Endothelial cell of umbilical vein (primary cell): ENCODE data around the gene ADCY7.

Experiments used
- EZH2 ChIP-seq: IDR thresholded peaks from 2 replicates; pipeline ENCODE4 v1.6.1; 2012; ENCODE audit warnings: borderline replicate concordance, low read depth, mild to moderate bottlenecking, moderate library complexity, low read length, inconsistent platforms; ENCODE audit not compliant: severe bottlenecking
- FOS ChIP-seq: IDR thresholded peaks from 2 replicates; pipeline ENCODE4 v1.6.1; 2011; ENCODE audit warnings: mild to moderate bottlenecking, low read length, moderate library complexity, borderline replicate concordance; ENCODE audit not compliant: insufficient read depth
- GATA2 ChIP-seq: IDR thresholded peaks from 2 replicates; pipeline ENCODE4 v1.7.0; 2011; ENCODE audit warnings: low read depth, mild to moderate bottlenecking, moderate library complexity, mixed read lengths, low read length; ENCODE audit not compliant: insufficient read length, insufficient read depth
- JUN ChIP-seq: IDR thresholded peaks from 2 replicates; pipeline ENCODE4 v1.6.1; 2011; ENCODE audit warnings: borderline replicate concordance, low read depth; ENCODE audit not compliant: insufficient read length, insufficient read depth
- MYC ChIP-seq: IDR thresholded peaks from one replicate; pipeline ENCODE4 v1.6.1; 2011; ENCODE audit warnings: mild to moderate bottlenecking, low read depth, low read length
- POLR2A ChIP-seq: IDR thresholded peaks from 2 replicates; pipeline ENCODE4 v1.6.1; 2012; ENCODE audit warnings: low read depth, mild to moderate bottlenecking, control low read depth, low read length
- POLR2AphosphoS5 ChIP-seq: IDR thresholded peaks from 2 replicates; pipeline ENCODE4 v1.6.1; 2012; ENCODE audit warnings: low read depth, mild to moderate bottlenecking, control low read depth, low read length, moderate library complexity; ENCODE audit not compliant: insufficient read depth
- TF ChIP-seq, protein P1 (sequence below), 2 donors: IDR thresholded peaks; 1 replicate in 1 of 2; 2 replicates in 1 of 2; pipeline ENCODE4 v1.5.1; 2011; ENCODE audit warnings: low read length in 2 of 2, mild to moderate bottlenecking in 2 of 2, moderate library complexity in 2 of 2, control low read depth in 1 of 2, inconsistent platforms in 1 of 2, low read depth in 1 of 2; ENCODE audit not compliant: insufficient read depth in 1 of 2; ENCODE audit errors: extremely low read depth in 1 of 2
- TF ChIP-seq, protein P2 (sequence below): IDR thresholded peaks from 2 replicates; pipeline ENCODE4 v1.6.1; 2011; ENCODE audit not compliant: insufficient read depth, insufficient read length

DNA sequence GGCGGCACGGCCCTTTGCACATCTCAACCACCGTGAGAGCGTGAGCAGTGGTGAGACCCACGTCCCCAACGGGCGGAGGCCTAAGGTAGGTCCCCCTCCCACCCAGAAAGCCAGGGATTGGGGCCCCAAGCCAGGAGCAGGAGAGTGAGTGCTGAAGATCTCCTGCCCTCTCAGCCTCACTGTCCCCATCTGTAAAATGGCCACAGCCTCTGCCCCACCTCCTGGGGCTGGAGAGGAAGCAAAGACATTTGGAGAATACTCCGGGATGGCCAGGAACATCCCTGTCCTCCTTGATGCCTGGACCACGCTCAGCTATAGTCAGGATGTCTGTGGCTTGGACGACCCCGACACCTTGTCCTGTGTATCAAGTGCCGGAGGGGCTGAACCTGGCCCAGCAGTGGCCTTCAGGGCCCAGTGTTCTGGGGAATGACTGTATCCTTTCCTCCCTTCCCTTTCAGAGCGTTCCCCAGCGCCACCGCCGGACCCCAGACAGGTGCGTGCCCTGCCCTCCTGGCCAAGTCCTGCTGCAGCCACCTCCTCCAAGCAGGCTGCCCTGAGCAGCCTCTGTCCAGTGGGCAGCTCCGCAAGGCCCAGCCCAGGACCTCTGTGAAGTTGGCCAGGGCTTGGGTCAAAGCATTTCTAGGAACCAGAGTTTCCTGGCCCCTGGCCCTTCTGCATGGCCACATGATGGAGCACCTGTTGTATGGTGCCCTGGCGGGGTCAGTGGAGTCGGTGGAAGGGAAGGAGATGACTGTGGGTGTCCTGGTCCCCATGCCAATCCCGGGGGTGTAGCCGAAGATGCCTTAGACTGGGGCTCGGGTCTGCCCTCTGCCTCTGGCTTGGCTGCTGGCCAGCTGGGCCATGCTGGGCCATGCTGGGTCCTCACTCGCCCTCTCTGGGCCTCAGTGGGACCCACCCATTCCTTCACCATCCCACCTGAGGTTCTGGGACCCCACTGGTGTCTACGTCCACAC lies 38.4 kb downstream of the ADCY7 start:
- TF ChIP-seq, protein P1, sequence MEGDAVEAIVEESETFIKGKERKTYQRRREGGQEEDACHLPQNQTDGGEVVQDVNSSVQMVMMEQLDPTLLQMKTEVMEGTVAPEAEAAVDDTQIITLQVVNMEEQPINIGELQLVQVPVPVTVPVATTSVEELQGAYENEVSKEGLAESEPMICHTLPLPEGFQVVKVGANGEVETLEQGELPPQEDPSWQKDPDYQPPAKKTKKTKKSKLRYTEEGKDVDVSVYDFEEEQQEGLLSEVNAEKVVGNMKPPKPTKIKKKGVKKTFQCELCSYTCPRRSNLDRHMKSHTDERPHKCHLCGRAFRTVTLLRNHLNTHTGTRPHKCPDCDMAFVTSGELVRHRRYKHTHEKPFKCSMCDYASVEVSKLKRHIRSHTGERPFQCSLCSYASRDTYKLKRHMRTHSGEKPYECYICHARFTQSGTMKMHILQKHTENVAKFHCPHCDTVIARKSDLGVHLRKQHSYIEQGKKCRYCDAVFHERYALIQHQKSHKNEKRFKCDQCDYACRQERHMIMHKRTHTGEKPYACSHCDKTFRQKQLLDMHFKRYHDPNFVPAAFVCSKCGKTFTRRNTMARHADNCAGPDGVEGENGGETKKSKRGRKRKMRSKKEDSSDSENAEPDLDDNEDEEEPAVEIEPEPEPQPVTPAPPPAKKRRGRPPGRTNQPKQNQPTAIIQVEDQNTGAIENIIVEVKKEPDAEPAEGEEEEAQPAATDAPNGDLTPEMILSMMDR (IDR thresholded peaks at IDR 0.05; ENCODE audit: extremely low read depth in 1 of 2, insufficient read depth in 1 of 2, low read depth in 1 of 2, low read length in 2 of 2), result no peak
- TF ChIP-seq POLR2AphosphoS5 (no peak), EZH2 (no peak), POLR2A (no peak), MYC (no peak), JUN (no peak), GATA2 (no peak), FOS (no peak)
- TF ChIP-seq, protein P2, sequence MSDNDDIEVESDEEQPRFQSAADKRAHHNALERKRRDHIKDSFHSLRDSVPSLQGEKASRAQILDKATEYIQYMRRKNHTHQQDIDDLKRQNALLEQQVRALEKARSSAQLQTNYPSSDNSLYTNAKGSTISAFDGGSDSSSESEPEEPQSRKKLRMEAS, result no peak
